IMR-90 (cell line): ENCODE results near the gene SLC25A41. TPM values are rescaled to one million over a fixed set of nuclear protein-coding genes. Genes with fewer than 3 reads are reported as not detected.

Source experiments
- ATAC-seq: fragments of 200-7000 bp; cut with Tn5 transposase; 2 replicates; pipeline ENCODE4 v1.9.1; 2020; ENCODE audit warnings: low read depth, mild to moderate bottlenecking, moderate library complexity
- BruUV-seq: library from RNA; stranded (reverse); fragments of 400-500 nt; replicated peaks from 2 replicates; lab custom pipeline; 2021; lab: Mats Ljungman, UMichigan
- CTCF ChIA-PET: fragments of 300-600 bp; formaldehyde crosslinking; extraction: SDS; loops from one replicate; lab custom pipeline; 2021; ENCODE audit warnings: antibody characterized with exemption; lab: Yijun Ruan, JAX
- POLR2A ChIA-PET: fragments of 300-600 bp; sonication (Branson Sonifier 250); formaldehyde crosslinking; loops from one replicate; lab custom pipeline; 2022; ENCODE audit warnings: antibody characterized with exemption; ENCODE audit not compliant: unreplicated experiment; lab: Charles Lee
- DNase-seq: peaks from one replicate; pipeline ENCODE4 v3.0.0; 2013
- H2AFZ ChIP-seq: replicated peaks from 2 replicates; pipeline ENCODE3; 2013; ENCODE audit warnings: low read length, mild to moderate bottlenecking; ENCODE audit not compliant: poor library complexity
- H2AK5ac ChIP-seq: 2 replicates; pipeline ENCODE4 v1.6.1; 2013; ENCODE audit warnings: low read depth, low read length, inconsistent platforms
- H2AK9ac ChIP-seq: replicated peaks from 2 replicates; pipeline ENCODE3; 2013; ENCODE audit warnings: mild to moderate bottlenecking, low read depth, low read length, moderate library complexity; ENCODE audit not compliant: poor library complexity
- H2BK120ac ChIP-seq: 2 replicates; pipeline ENCODE4 v1.6.1; 2013; ENCODE audit warnings: low read depth, low read length, inconsistent platforms
- H2BK15ac ChIP-seq: 3 replicates; pipeline ENCODE4 v1.6.1; 2013; ENCODE audit warnings: low read depth, low read length, inconsistent platforms
- H2BK20ac ChIP-seq: 2 replicates; pipeline ENCODE4 v1.6.1; 2013; ENCODE audit warnings: low read depth, mild to moderate bottlenecking, inconsistent platforms, low read length, moderate library complexity
- H2BK5ac ChIP-seq: 2 replicates; pipeline ENCODE4 v1.6.1; 2013; ENCODE audit warnings: mild to moderate bottlenecking, low read depth, low read length, inconsistent platforms; ENCODE audit not compliant: poor library complexity, severe bottlenecking
- H3K14ac ChIP-seq: replicated peaks from 2 replicates; pipeline ENCODE4 v1.6.1; 2013; ENCODE audit warnings: low read depth, low read length, inconsistent platforms
- H3K18ac ChIP-seq: 2 replicates; pipeline ENCODE4 v1.6.1; 2013; ENCODE audit warnings: low read depth, low read length, control low read depth
- H3K23ac ChIP-seq: 2 replicates; pipeline ENCODE4 v1.6.1; 2013; ENCODE audit warnings: low read depth, low read length, inconsistent platforms
- H3K27ac ChIP-seq: 2 replicates; pipeline ENCODE4 v1.5.1; 2013; ENCODE audit warnings: mild to moderate bottlenecking, control low read depth, low read length; ENCODE audit not compliant: insufficient read depth
- H3K27me3 ChIP-seq: 2 replicates; pipeline ENCODE4 v1.6.1; 2013; ENCODE audit warnings: low read length; ENCODE audit not compliant: control insufficient read depth, insufficient read depth
- H3K36me3 ChIP-seq: 2 replicates; pipeline ENCODE4 v1.6.1; 2013; ENCODE audit warnings: low read length, mixed read lengths; ENCODE audit not compliant: control insufficient read depth, insufficient read depth
- H3K4ac ChIP-seq: 2 replicates; pipeline ENCODE4 v1.6.1; 2013; ENCODE audit warnings: low read depth, low read length, inconsistent platforms
- H3K4me1 ChIP-seq: 2 replicates; pipeline ENCODE4 v1.6.1; 2013; ENCODE audit warnings: low read length, mixed read lengths; ENCODE audit not compliant: control insufficient read depth, insufficient read depth
- H3K4me2 ChIP-seq: 2 replicates; pipeline ENCODE4 v1.6.1; 2013; ENCODE audit warnings: low read depth, mild to moderate bottlenecking, control low read depth, low read length, moderate library complexity
- H3K4me3 ChIP-seq: 2 replicates; pipeline ENCODE4 v1.5.1; 2013; ENCODE audit warnings: low read depth, mild to moderate bottlenecking, control low read depth, low read length, moderate library complexity; ENCODE audit not compliant: insufficient read depth
- H3K56ac ChIP-seq: 2 replicates; pipeline ENCODE4 v1.6.1; 2013; ENCODE audit warnings: low read length, inconsistent platforms; ENCODE audit not compliant: insufficient read depth; ENCODE audit errors: extremely low read depth
- H3K79me1 ChIP-seq, 2 experiments: 2 replicates each; pipeline ENCODE4 v1.6.1; 2013; ENCODE audit warnings: low read length in 2 of 2, inconsistent platforms in 1 of 2, low read depth in 1 of 2
- H3K9ac ChIP-seq: 2 replicates; pipeline ENCODE4 v1.6.1; 2013; ENCODE audit warnings: low read depth, low read length, control low read depth
- H3K9me1 ChIP-seq: 2 replicates; pipeline ENCODE4 v1.6.1; 2013; ENCODE audit warnings: low read length, inconsistent platforms; ENCODE audit not compliant: insufficient read depth
- H3K9me3 ChIP-seq: 2 replicates; pipeline ENCODE4 v1.6.1; 2013; ENCODE audit warnings: low read length; ENCODE audit not compliant: control insufficient read depth, insufficient read depth
- H4K20me1 ChIP-seq: 2 replicates; pipeline ENCODE4 v1.6.1; 2013; ENCODE audit warnings: low read length, inconsistent platforms; ENCODE audit not compliant: insufficient read depth
- H4K5ac ChIP-seq: 2 replicates; pipeline ENCODE4 v1.6.1; 2013; ENCODE audit warnings: mild to moderate bottlenecking, low read depth, low read length, control low read depth
- H4K8ac ChIP-seq, 2 experiments: 2 replicates each; pipeline ENCODE4 v1.6.1; 2013; ENCODE audit warnings: low read depth in 2 of 2, low read length in 2 of 2, control low read depth in 1 of 2, inconsistent platforms in 1 of 2
- H4K91ac ChIP-seq: 2 replicates; pipeline ENCODE4 v1.6.1; 2013; ENCODE audit warnings: low read depth, low read length, inconsistent platforms; ENCODE audit not compliant: insufficient read depth
- BHLHE40 ChIP-seq: fragments of 150-350 bp; IDR thresholded peaks from 2 replicates; pipeline ENCODE4 v1.6.1; 2016; ENCODE audit warnings: mild to moderate bottlenecking, low read depth, low read length
- CEBPB ChIP-seq: IDR thresholded peaks from 2 replicates; pipeline ENCODE4 v1.6.1; 2012; ENCODE audit warnings: low read depth, low read length, improper control_type of control experiment
- CHD1 ChIP-seq: IDR thresholded peaks from 2 replicates; pipeline ENCODE4 v1.6.1; 2012; ENCODE audit warnings: low read depth, low read length, improper control_type of control experiment
- FOS ChIP-seq: fragments of 150-350 bp; IDR thresholded peaks from 2 replicates; pipeline ENCODE4 v1.6.1; 2016; ENCODE audit warnings: low read depth, low read length
- MAZ ChIP-seq: IDR thresholded peaks from 2 replicates; pipeline ENCODE4 v1.6.1; 2012; ENCODE audit warnings: low read depth, mild to moderate bottlenecking, low read length, improper control_type of control experiment, moderate library complexity, borderline replicate concordance
- MXI1 ChIP-seq: IDR thresholded peaks from 2 replicates; pipeline ENCODE4 v1.6.1; 2012; ENCODE audit warnings: low read depth, mild to moderate bottlenecking, low read length, moderate library complexity, borderline replicate concordance
- NFE2L2 ChIP-seq: fragments of 150-350 bp; IDR thresholded peaks from 2 replicates; pipeline ENCODE4 v1.6.1; 2016; ENCODE audit warnings: low read depth, mild to moderate bottlenecking, low read length
- POLR2A ChIP-seq: IDR thresholded peaks from 2 replicates; pipeline ENCODE4 v1.6.1; 2012; ENCODE audit warnings: mild to moderate bottlenecking, low read depth, low read length
- RAD21 ChIP-seq: IDR thresholded peaks from 2 replicates; pipeline ENCODE4 v1.6.1; 2012; ENCODE audit warnings: low read length, improper control_type of control experiment
- RCOR1 ChIP-seq: IDR thresholded peaks from 2 replicates; pipeline ENCODE4 v1.6.1; 2012; ENCODE audit warnings: mild to moderate bottlenecking, low read length, improper control_type of control experiment; ENCODE audit not compliant: insufficient replicate concordance
- SMC3 ChIP-seq: fragments of 150-350 bp; IDR thresholded peaks from 2 replicates; pipeline ENCODE4 v1.6.1; 2016; ENCODE audit warnings: low read depth, mild to moderate bottlenecking, antibody characterized with exemption, low read length, moderate library complexity
- WGBS, 2 experiments: methylation state at CpG; one replicate each; pipeline versions ENCODE4 v1.1.5 to v1.1.7; 2013; ENCODE audit warnings: missing lambda C conversion rate in 2 of 2; ENCODE audit not compliant: insufficient read length in 1 of 2; ENCODE audit errors: extremely low coverage in 2 of 2; 5-methylcytosine and 5-hydroxymethylcytosine counted together
- dilution Hi-C: fragments of 300-500 bp; cut with HindIII; formaldehyde crosslinking; loops from one replicate; pipeline ENCODE4 v1.14.3; 2018; ENCODE audit warnings: low sequenced_read_pairs; ENCODE audit not compliant: unreplicated experiment
- in situ Hi-C: fragments of 300-500 bp; cut with MboI; formaldehyde crosslinking; loops from 3 replicates; pipeline ENCODE4 v1.14.3; 2019; ENCODE audit warnings: low sequenced_read_pairs, inconsistent platforms, mixed read lengths
- intact Hi-C: fragments of 100-400 bp; cut with micrococcal nuclease; formaldehyde crosslinking; loops from 2 replicates; pipeline ENCODE4 v1.10.0; 2022
- polyA plus RNA-seq, 3 experiments: library from polyadenylated mRNA; depleted of rRNA; stranded (reverse); fragments of >200 nt; gene quantifications; 2 replicates each; pipeline ENCODE4 v1.2.3, GENCODE V29; 2012; ENCODE audit warnings: low replicate concordance in 1 of 3
- total RNA-seq: library from RNA; depleted of rRNA; stranded (reverse); fragments of >200 nt; gene quantifications from 2 replicates; pipeline ENCODE4 v1.2.3, GENCODE V29; 2012
- TF ChIP-seq, protein P1 (sequence below): fragments of 150-350 bp; IDR thresholded peaks from 2 replicates; pipeline ENCODE4 v1.6.1; 2016; ENCODE audit warnings: low read depth, mild to moderate bottlenecking, low read length, moderate library complexity, borderline replicate concordance
- TF ChIP-seq, protein P2 (sequence below): fragments of 150-350 bp; IDR thresholded peaks from 2 replicates; pipeline ENCODE4 v1.6.1; 2017; ENCODE audit warnings: mild to moderate bottlenecking, antibody characterized with exemption, low read length, low read depth
- TF ChIP-seq, protein P3 (sequence below): conservative IDR thresholded peaks from 2 replicates; pipeline ENCODE4 v1.5.1; 2012; ENCODE audit warnings: mild to moderate bottlenecking, low read depth, low read length, improper control_type of control experiment

SLC25A41 gene
- total and polyA plus RNA-seq, 2 of the 4 experiments (the other 2 are of a cell fraction): not detected

DNA sequence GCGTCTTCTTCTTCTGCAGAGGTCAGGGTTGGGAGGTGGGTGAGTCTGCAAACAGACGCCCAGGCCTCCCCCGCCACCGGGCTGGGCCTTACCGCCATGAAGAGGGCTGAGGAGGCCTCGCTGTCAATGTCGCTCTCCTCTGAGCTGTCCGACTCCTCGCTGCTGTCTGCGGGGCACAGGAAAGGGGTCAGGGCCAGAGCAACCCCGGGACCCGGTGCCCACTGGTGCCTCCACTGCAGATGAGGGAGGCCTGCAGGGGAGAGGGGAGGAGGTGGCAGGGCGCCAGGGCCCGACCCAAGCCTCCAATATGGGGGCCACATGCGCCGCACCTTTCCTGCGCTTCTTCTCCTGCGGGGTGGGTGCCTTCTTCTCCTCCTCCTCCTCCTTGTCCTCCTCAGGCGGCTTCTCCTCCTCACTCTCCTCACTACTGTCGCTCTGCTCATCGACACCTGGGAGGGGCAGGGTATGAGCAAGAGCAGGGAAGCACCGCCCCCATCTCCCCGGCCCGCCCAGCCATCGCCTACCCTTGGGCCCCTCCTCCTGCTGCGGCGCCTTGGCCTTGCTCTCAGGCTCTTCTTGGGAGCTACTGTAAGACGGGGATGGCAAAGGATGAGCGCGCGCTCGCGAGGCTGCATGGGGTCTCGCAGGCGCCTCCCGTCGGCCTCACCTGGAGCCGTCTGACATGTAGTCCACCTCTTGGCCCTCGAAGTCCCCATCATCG lies 52.4 kb downstream of the SLC25A41 start:
- no peak overlapping the region for H3K56ac ChIP-seq
- peaks cover 0 to 3% of the 10 kb centered on the region in 2 experiments; a peak in 2 of 4 replicates for H3K79me1 ChIP-seq
- 95% methylated on average over 20 of the region's 40 CpGs; no CpG with 5 or more reads in 1 of the 2 experiments for WGBS, 2 experiments
- CTCF ChIA-PET: no interaction called here
- no peak overlapping the region for H2BK20ac ChIP-seq
- H3K9me1 ChIP-seq: no peaks in the 10 kb centered on the region
- no peak overlapping the region for H2AK5ac ChIP-seq
- peaks cover 5% of the 10 kb centered on the region for H3K4me1 ChIP-seq
- H2AFZ ChIP-seq: no peak overlapping the region
- H2BK120ac ChIP-seq: no peak overlapping the region
- no peak for TF ChIP-seq FOS
- TF ChIP-seq BHLHE40: no peak
- TF ChIP-seq MAZ: no peak
- TF ChIP-seq, protein P1, sequence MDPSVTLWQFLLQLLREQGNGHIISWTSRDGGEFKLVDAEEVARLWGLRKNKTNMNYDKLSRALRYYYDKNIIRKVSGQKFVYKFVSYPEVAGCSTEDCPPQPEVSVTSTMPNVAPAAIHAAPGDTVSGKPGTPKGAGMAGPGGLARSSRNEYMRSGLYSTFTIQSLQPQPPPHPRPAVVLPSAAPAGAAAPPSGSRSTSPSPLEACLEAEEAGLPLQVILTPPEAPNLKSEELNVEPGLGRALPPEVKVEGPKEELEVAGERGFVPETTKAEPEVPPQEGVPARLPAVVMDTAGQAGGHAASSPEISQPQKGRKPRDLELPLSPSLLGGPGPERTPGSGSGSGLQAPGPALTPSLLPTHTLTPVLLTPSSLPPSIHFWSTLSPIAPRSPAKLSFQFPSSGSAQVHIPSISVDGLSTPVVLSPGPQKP: no peak
- TF ChIP-seq MXI1: no peak
- no peak for TF ChIP-seq CHD1
- TF ChIP-seq, protein P2, sequence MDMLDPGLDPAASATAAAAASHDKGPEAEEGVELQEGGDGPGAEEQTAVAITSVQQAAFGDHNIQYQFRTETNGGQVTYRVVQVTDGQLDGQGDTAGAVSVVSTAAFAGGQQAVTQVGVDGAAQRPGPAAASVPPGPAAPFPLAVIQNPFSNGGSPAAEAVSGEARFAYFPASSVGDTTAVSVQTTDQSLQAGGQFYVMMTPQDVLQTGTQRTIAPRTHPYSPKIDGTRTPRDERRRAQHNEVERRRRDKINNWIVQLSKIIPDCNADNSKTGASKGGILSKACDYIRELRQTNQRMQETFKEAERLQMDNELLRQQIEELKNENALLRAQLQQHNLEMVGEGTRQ: no peak
- TF ChIP-seq POLR2A: no peak
- TF ChIP-seq, protein P3, sequence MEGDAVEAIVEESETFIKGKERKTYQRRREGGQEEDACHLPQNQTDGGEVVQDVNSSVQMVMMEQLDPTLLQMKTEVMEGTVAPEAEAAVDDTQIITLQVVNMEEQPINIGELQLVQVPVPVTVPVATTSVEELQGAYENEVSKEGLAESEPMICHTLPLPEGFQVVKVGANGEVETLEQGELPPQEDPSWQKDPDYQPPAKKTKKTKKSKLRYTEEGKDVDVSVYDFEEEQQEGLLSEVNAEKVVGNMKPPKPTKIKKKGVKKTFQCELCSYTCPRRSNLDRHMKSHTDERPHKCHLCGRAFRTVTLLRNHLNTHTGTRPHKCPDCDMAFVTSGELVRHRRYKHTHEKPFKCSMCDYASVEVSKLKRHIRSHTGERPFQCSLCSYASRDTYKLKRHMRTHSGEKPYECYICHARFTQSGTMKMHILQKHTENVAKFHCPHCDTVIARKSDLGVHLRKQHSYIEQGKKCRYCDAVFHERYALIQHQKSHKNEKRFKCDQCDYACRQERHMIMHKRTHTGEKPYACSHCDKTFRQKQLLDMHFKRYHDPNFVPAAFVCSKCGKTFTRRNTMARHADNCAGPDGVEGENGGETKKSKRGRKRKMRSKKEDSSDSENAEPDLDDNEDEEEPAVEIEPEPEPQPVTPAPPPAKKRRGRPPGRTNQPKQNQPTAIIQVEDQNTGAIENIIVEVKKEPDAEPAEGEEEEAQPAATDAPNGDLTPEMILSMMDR: no peak
- no peak for TF ChIP-seq RCOR1
- no peak for TF ChIP-seq RAD21
- no peak for TF ChIP-seq NFE2L2
- TF ChIP-seq CEBPB: no peak
- TF ChIP-seq SMC3: no peak
- H4K8ac ChIP-seq: no peak overlapping the region
- H3K4me3 ChIP-seq: no peak overlapping the region
- no peak overlapping the region for H4K91ac ChIP-seq
- H3K27me3 ChIP-seq: no peaks in the 10 kb centered on the region
- intact Hi-C loops (no loop called here), in situ Hi-C loops (no loop called here), dilution Hi-C loops (no loop called here)
- no peak overlapping the region for H3K18ac ChIP-seq
- H4K5ac ChIP-seq: no peak overlapping the region
- no peak for ATAC-seq
- H2BK15ac ChIP-seq: no peak overlapping the region
- no TSS peak for BruUV-seq
- POLR2A ChIA-PET: no interaction called here
- H3K9me3 ChIP-seq: peaks cover 7% of the 10 kb centered on the region; the same call in 1 of the 2 replicates
- H3K23ac ChIP-seq: no peak overlapping the region
- H3K36me3 ChIP-seq: peaks cover 56% of the 10 kb centered on the region
- H3K4me2 ChIP-seq: no peak overlapping the region
- no peak overlapping the region for H3K9ac ChIP-seq
- no peaks in the 10 kb centered on the region for H4K20me1 ChIP-seq
- peak overlapping the region; percentile 37 for H2AK9ac ChIP-seq
- no peak overlapping the region for H2BK5ac ChIP-seq
- no peak overlapping the region for H3K4ac ChIP-seq
- DNase-seq: no peak
- H3K27ac ChIP-seq: no peak overlapping the region
- H3K14ac ChIP-seq: no peak overlapping the region
